Activated CD4-positive, alpha-beta T cell treated with anti-CD3 and anti-CD28 coated beads for 36 hours (primary cell): ENCODE data around the gene CWF19L1. TPM values are rescaled to one million over a fixed set of nuclear protein-coding genes. Genes with fewer than 3 reads are reported as not detected.

Experiments
- ATAC-seq: fragments of 200-7000 bp; cut with Tn5 transposase; one replicate; pipeline ENCODE4 v1.10.0; 2021; ENCODE audit warnings: mild to moderate bottlenecking, moderate library complexity
- CTCF ChIA-PET: fragments of 350-600 bp; sonication (Branson Sonifier 250); formaldehyde crosslinking; loops from one replicate; lab custom pipeline; 2021; ENCODE audit warnings: antibody characterized with exemption; lab: Charles Lee
- POLR2A ChIA-PET: fragments of 350-600 bp; sonication (Branson Sonifier 250); formaldehyde crosslinking; loops from one replicate; lab custom pipeline; 2021; ENCODE audit warnings: antibody characterized with exemption, inconsistent platforms; lab: Charles Lee
- DNase-seq: peaks from one replicate; pipeline ENCODE4 v3.0.0-alpha.2; 2020
- H3K27ac Mint-ChIP-seq: one replicate; pipeline ENCODE4 v1.8.0; 2021; ENCODE audit warnings: mixed read lengths
- H3K27me3 Mint-ChIP-seq: one replicate; pipeline ENCODE4 v1.8.0; 2021; ENCODE audit warnings: mixed read lengths
- H3K36me3 Mint-ChIP-seq: one replicate; pipeline ENCODE4 v1.8.0; 2021; ENCODE audit warnings: low read depth, mixed read lengths
- H3K4me1 Mint-ChIP-seq: one replicate; pipeline ENCODE4 v1.8.0; 2021; ENCODE audit warnings: mixed read lengths
- H3K4me3 Mint-ChIP-seq: one replicate; pipeline ENCODE4 v1.8.0; 2021; ENCODE audit warnings: mild to moderate bottlenecking, moderate library complexity, mixed read lengths
- H3K9me3 Mint-ChIP-seq: one replicate; pipeline ENCODE4 v1.8.0; 2021; ENCODE audit warnings: low read depth, mixed read lengths
- intact Hi-C, 2 experiments: fragments of 100-400 bp; cut with DNase I in 1 of 2; cut with micrococcal nuclease in 1 of 2; formaldehyde crosslinking; loops; one replicate each; pipeline versions ENCODE4 v1.14.2 to v1.15.1; 2022 to 2024; cut with DNase I, micrococcal nuclease
- total RNA-seq, 2 experiments: library from RNA; stranded (reverse); gene quantifications; one replicate each; pipeline ENCODE4 v1.2.3, GENCODE V29; 2021

The CWF19L1 gene
- total RNA-seq, 2 experiments from 2014 or later: 43.4 to 47.5 TPM

GRCh38 chr10:100182908-100183307 lies 84.5 kb downstream of the CWF19L1 start:
- DNase-seq: no peak
- Mint-ChIP-seq H3K27ac (no peak overlapping the region), H3K9me3 (no peaks in the 10 kb centered on the region), H3K4me1 (peaks cover 43% of the 10 kb centered on the region), H3K27me3 (no peaks in the 10 kb centered on the region), H3K4me3 (no peak overlapping the region), H3K36me3 (peaks cover 56% of the 10 kb centered on the region)
- intact Hi-C loops: loop anchor here in 1 of 2 experiments (10.0 kb wide), 1 partner anchor 732 kb away; the partner anchor contains the start of gene SLF2
- ChIA-PET POLR2A (interaction anchor here (0.6 to 0.8 kb wide), 2 partner anchors 161 to 190 kb away, joined by 3 read pairs; no protein-coding TSS in a partner anchor), CTCF (interaction anchor here (0.5 to 2.4 kb wide), 2 partner anchors 34 to 315 kb away, joined by 3 to 7 read pairs; no protein-coding TSS in a partner anchor)
- no peak for ATAC-seq

Other genes starting within 250 kb of the CWF19L1 start
- gene CPN1, start 185.8 kb downstream of the CWF19L1 start, total RNA-seq: not detected
- 10 to 100 TPM; 15.2 to 18.7 TPM for gene ERLIN1, start 81.6 kb downstream of the CWF19L1 start, total RNA-seq
- gene CHUK, start 38.0 kb downstream of the CWF19L1 start, total RNA-seq: 10 to 100 TPM; 20.2 to 23.5 TPM
- gene BLOC1S2, start 19.0 kb upstream of the CWF19L1 start, total RNA-seq: 10 to 100 TPM; 45.0 to 45.7 TPM
- gene PKD2L1, start 62.6 kb upstream of the CWF19L1 start, total RNA-seq: not detected
- gene SCD, start 79.6 kb upstream of the CWF19L1 start, total RNA-seq: 100 to 1,000 TPM; 203 to 206 TPM
- gene WNT8B, start 195.4 kb upstream of the CWF19L1 start, total RNA-seq: under 1 TPM; 0.40 to 0.43 TPM